Pancreas (tissue), 10 donors: Measurements from ENCODE around the gene TMED8. TPM values are rescaled to one million over a fixed set of nuclear protein-coding genes. Genes with fewer than 3 reads are reported as not detected.

Experiments used
- ATAC-seq, 4 donors: fragments of 200-7000 bp; cut with Tn5 transposase; one replicate each; pipeline versions ENCODE4 v1.8.0 to v1.9.1; 2020; ENCODE audit warnings: mild to moderate bottlenecking in 4 of 4, moderate library complexity in 4 of 4
- DNase-seq, 6 donors: peaks; one replicate each; pipeline ENCODE4 v3.0.0-alpha.2; 2020
- FAIRE-seq: peaks from 2 replicates; lab custom pipeline; 2012; peaks lifted over from hg19 to GRCh38; lab: Jason Lieb, UNC
- H3K27ac ChIP-seq, 4 donors: fragments of 200-600 bp; sonication (generic); 1 replicate in 3 of 4; 2 replicates in 1 of 4; pipeline versions ENCODE4 v1.5.0 to v1.8.0; 2020
- H3K27me3 ChIP-seq, 4 donors: fragments of 200-600 bp; one replicate each; pipeline ENCODE4 v1.8.0; 2021
- H3K36me3 ChIP-seq, 3 donors: fragments of 200-600 bp; sonication (generic) in 1 of 3; one replicate each; pipeline versions ENCODE4 v1.5.0 to v1.8.0; 2020 to 2021
- H3K4me1 ChIP-seq, 3 donors: fragments of 200-600 bp; one replicate each; pipeline ENCODE4 v1.8.0; 2021
- H3K4me3 ChIP-seq, 4 donors: fragments of 200-600 bp; sonication (generic) in 2 of 4; one replicate each; pipeline versions ENCODE4 v1.5.0 to v1.8.0; 2020 to 2021
- H3K9me3 ChIP-seq, 4 donors: fragments of 200-600 bp; one replicate each; pipeline ENCODE4 v1.8.0; 2021
- CTCF ChIP-seq, 4 donors: fragments of 200-600 bp; sonication (generic) in 3 of 4; IDR thresholded peaks; one replicate each; pipeline versions ENCODE4 v1.5.0 to v1.8.0; 2021; ENCODE audit warnings: antibody characterized with exemption in 4 of 4
- WGBS, 2 donors: extraction: QIAGEN DNeasy Blood & Tissue Kit; methylation state at CpG; one replicate each; pipeline ENCODE4 v1.1.7; 2013; 5-methylcytosine and 5-hydroxymethylcytosine counted together
- intact Hi-C, 3 donors: fragments of 100-400 bp; cut with DNase I; formaldehyde crosslinking; loops; one replicate each; pipeline versions ENCODE4 v1.11.1 to v1.14.2; 2022
- polyA plus RNA-seq, 2 donors: library from polyadenylated mRNA; stranded (reverse); fragments of 200-250 nt; gene quantifications; one replicate each; pipeline ENCODE4 v1.2.3, GENCODE V29; 2013
- total RNA-seq, 6 donors: library from RNA; stranded (reverse); fragmentation: NEBNext Ultra II Directional in 4 of 6; extraction: Animal tissue kit (Norgen Biotek cat#: 25700) in 4 of 6; gene quantifications; one replicate each; pipeline versions ENCODE4 v1.2.1 to v1.2.4, GENCODE V29; 2021 to 2023
- donor health status: healthy with polysubstance abuse.
- donor health status: DM: no; HTN: no; CAD: no; lungs with moderate emphysema.
- donor health status: DM: no; HTN: no; CAD: no.
- donor health status: control.
- donor health status: control.
- donor health status: Bipolar disorder and iron deficiency.
- donor health status: DM: yes; HTN: yes; CAD: no.
- donor health status: DM: no; HTN: no; CAD: no.
- donor health status: DM: no; HTN: no; CAD: no.
- donor health status: DM: yes; HTN: yes; CAD: no.

TMED8 gene
- total and polyA plus RNA-seq, 8 donors = 2.7 to 9.6 (median 5.8) TPM

GRCh38 chr14:77324289-77324688 is 52.6 kb downstream of the TMED8 start:
- H3K9me3 ChIP-seq = no peaks in the 10 kb centered on the region
- FAIRE-seq (no peak), ATAC-seq (no peak), DNase-seq (peak in 1 of 6 donors; percentile 11)
- no peaks in the 10 kb centered on the region for H3K27me3 ChIP-seq
- H3K4me1 ChIP-seq = peaks cover 0 to 6% (median 6%) of the 10 kb centered on the region in 3 donors
- no peak overlapping the region for H3K27ac ChIP-seq
- no peaks in the 10 kb centered on the region for H3K36me3 ChIP-seq
- H3K4me3 ChIP-seq = no peak overlapping the region
- intact Hi-C loops = no loop called here
- 87 to 95% methylated on average over 3 of the region's 3 CpGs for WGBS, 2 donors
- TF ChIP-seq CTCF (IDR thresholded peaks at IDR 0.05) = no peak

- H3K4me1 ChIP-seq = peaks cover 0 to 6% (median 6%) of the 10 kb centered on the region in 3 donors
- no peak for FAIRE-seq
- no peak for DNase-seq
- no peak for TF ChIP-seq CTCF (IDR thresholded peaks at IDR 0.05)
- ATAC-seq = no peak
- no peaks in the 10 kb centered on the region for H3K9me3 ChIP-seq
- H3K27ac ChIP-seq = no peak overlapping the region
- H3K27me3 ChIP-seq = no peaks in the 10 kb centered on the region
- no peak overlapping the region for H3K4me3 ChIP-seq
- H3K36me3 ChIP-seq = no peaks in the 10 kb centered on the region
- WGBS, 2 donors = 74 to 81% methylated on average over 4 of the region's 4 CpGs
- intact Hi-C loops = no loop called here
Measured at GRCh38 chr14:77323571-77323970, 53.3 kb downstream of the TMED8 start.

- H3K9me3 ChIP-seq = no peaks in the 10 kb centered on the region
- H3K4me3 ChIP-seq = no peak overlapping the region
- TF ChIP-seq CTCF (IDR thresholded peaks at IDR 0.05) = no peak
- no peak overlapping the region for H3K27ac ChIP-seq
- ATAC-seq = no peak
- H3K36me3 ChIP-seq = no peaks in the 10 kb centered on the region
- no peak for DNase-seq
- H3K4me1 ChIP-seq = peaks cover 0 to 9% (median 6%) of the 10 kb centered on the region in 3 donors
- WGBS, 2 donors = 99% methylated on average over 5 of the region's 5 CpGs
- FAIRE-seq = no peak
- intact Hi-C loops = no loop called here
- no peaks in the 10 kb centered on the region for H3K27me3 ChIP-seq
Measured at GRCh38 chr14:77322951-77323350, 53.9 kb downstream of the TMED8 start.

GRCh38 chr14:77322250-77322902 is 54.5 kb downstream of the TMED8 start:
- intact Hi-C loops = no loop called here
- Histone ChIP-seq H3K36me3 (no peaks in the 10 kb centered on the region), H3K9me3 (no peaks in the 10 kb centered on the region), H3K27ac (peak overlapping the region in 1 of 4 donors; percentile 96), H3K27me3 (no peaks in the 10 kb centered on the region), H3K4me1 (peaks cover 0 to 9% (median 6%) of the 10 kb centered on the region in 3 donors), H3K4me3 (peak overlapping the region in 2 of 4 donors; percentile 94 to 96)
- 54 to 64% methylated on average over 5 of the region's 5 CpGs for WGBS, 2 donors
- DNase-seq (no peak), FAIRE-seq (no peak), ATAC-seq (no peak)
- TF ChIP-seq CTCF (IDR thresholded peaks at IDR 0.05) = no peak
